Gastrocnemius medialis (tissue), 4 donors: ENCODE measurements around the gene ZNF740.

Source experiments
- CTCF ChIP-seq, 5 experiments: fragments of 450-650 bp in 3 of 5; fragments of 200-600 bp in 2 of 5; sonication (generic) in 2 of 5; IDR thresholded peaks in 4 of 5; conservative IDR thresholded peaks in 1 of 5; 1 replicate in 4 of 5; 2 replicates in 1 of 5; pipeline ENCODE4 v1.5.1; 2016 to 2019; ENCODE audit warnings: antibody characterized with exemption in 5 of 5, mild to moderate bottlenecking in 3 of 5, moderate library complexity in 3 of 5
- POLR2A ChIP-seq, 2 donors: fragments of 450-650 bp; IDR thresholded peaks; one replicate each; pipeline ENCODE4 v1.6.1; 2017; ENCODE audit warnings: antibody characterized with exemption in 2 of 2, mild to moderate bottlenecking in 2 of 2, moderate library complexity in 2 of 2

- TF ChIP-seq CTCF (IDR thresholded peaks at IDR 0.05 in 4 of 5, conservative IDR thresholded peaks at IDR 0.05 in 1 of 5) (no peak), POLR2A (IDR thresholded peaks at IDR 0.05) (no peak)
Measured at GRCh38 chr12:53196486-53196885, 16.0 kb downstream of the ZNF740 start.
